ENCODE results near the gene PRDM16. TPM values are rescaled to one million over a fixed set of nuclear protein-coding genes. Genes with fewer than 3 reads are reported as not detected.
A peak's percentile ranks its signal among the peaks of the same experiment; 100 is the strongest.

Gene PRDM16
- total RNA-seq, 1 experiment from 2014 or later = not detected

- no peak for DNase-seq (ENCODE audit: low spot score)
Observed at GRCh38 chr1:3103967-3104677, 35.1 kb downstream of the PRDM16 start.

- DNase-seq (ENCODE audit: low spot score) = peak; percentile 59
Observed at GRCh38 chr1:3105167-3105863, 36.3 kb downstream of the PRDM16 start.

- DNase-seq (ENCODE audit: low spot score) = no peak
Observed at GRCh38 chr1:3106216-3106615, 37.2 kb downstream of the PRDM16 start.

GRCh38 chr1:3107201-3107600 lies 38.2 kb downstream of the PRDM16 start:
- no peak for DNase-seq (ENCODE audit: low spot score)

- no peak for DNase-seq (ENCODE audit: low spot score)
Observed at GRCh38 chr1:3109355-3109754, 40.4 kb downstream of the PRDM16 start.

- no peak for DNase-seq (ENCODE audit: low spot score)
Observed at GRCh38 chr1:3111348-3112021, 42.5 kb downstream of the PRDM16 start.

- DNase-seq (ENCODE audit: low spot score) = no peak
Observed at GRCh38 chr1:3112526-3112925, 43.5 kb downstream of the PRDM16 start.

- DNase-seq (ENCODE audit: low spot score) = no peak
Observed at GRCh38 chr1:3113047-3113740, 44.2 kb downstream of the PRDM16 start.

- no peak for DNase-seq (ENCODE audit: low spot score)
Observed at GRCh38 chr1:3113741-3114056, 44.7 kb downstream of the PRDM16 start.

GRCh38 chr1:3114131-3114744 lies 45.2 kb downstream of the PRDM16 start:
- no peak for DNase-seq (ENCODE audit: low spot score)

GRCh38 chr1:3114846-3115245 lies 45.8 kb downstream of the PRDM16 start:
- DNase-seq (ENCODE audit: low spot score) = no peak

GRCh38 chr1:3115275-3116149 lies 46.5 kb downstream of the PRDM16 start:
- DNase-seq (ENCODE audit: low spot score) = no peak

GRCh38 chr1:3116150-3116510 lies 47.1 kb downstream of the PRDM16 start:
- no peak for DNase-seq (ENCODE audit: low spot score)

GRCh38 chr1:3116560-3116959 lies 47.6 kb downstream of the PRDM16 start:
- no peak for DNase-seq (ENCODE audit: low spot score)

- no peak for DNase-seq (ENCODE audit: low spot score)
Observed at GRCh38 chr1:3117879-3118278, 48.9 kb downstream of the PRDM16 start.

GRCh38 chr1:3119061-3119460 lies 50.1 kb downstream of the PRDM16 start:
- no peak for DNase-seq (ENCODE audit: low spot score)

- no peak for DNase-seq (ENCODE audit: low spot score)
Observed at GRCh38 chr1:3119725-3120124, 50.7 kb downstream of the PRDM16 start.

- no peak for DNase-seq (ENCODE audit: low spot score)
Observed at GRCh38 chr1:3120140-3120539, 51.1 kb downstream of the PRDM16 start.

- no peak for DNase-seq (ENCODE audit: low spot score)
Observed at GRCh38 chr1:3120994-3121393, 52.0 kb downstream of the PRDM16 start.

GRCh38 chr1:3121401-3122210 lies 52.6 kb downstream of the PRDM16 start:
- no peak for DNase-seq (ENCODE audit: low spot score)

All from HT-29 (cell line).